AG09319 (cell line): ENCODE data around the gene RPL13A.

Experiments
- DNase-seq: peaks from one replicate; pipeline ENCODE4 v3.0.0-alpha.2; 2010; ENCODE audit warnings: low read depth; ENCODE audit errors: extremely low read depth
- CTCF ChIP-seq: IDR thresholded peaks from 2 replicates; pipeline ENCODE4 v1.5.1; 2011; ENCODE audit warnings: low read depth, mild to moderate bottlenecking, inconsistent platforms, low read length, moderate library complexity

The RPL13A gene

GRCh38 chr19:49475995-49476880 is 11.2 kb upstream of the RPL13A start:
- TF ChIP-seq CTCF = peak; percentile 64
- DNase-seq = no peak

GRCh38 chr19:49479975-49480628 is 7.3 kb upstream of the RPL13A start:
- no peak for TF ChIP-seq CTCF
- DNase-seq = no peak

- no peak for TF ChIP-seq CTCF
- DNase-seq = no peak
Measured at GRCh38 chr19:49481020-49481683, 6.3 kb upstream of the RPL13A start.

- no peak for TF ChIP-seq CTCF
- no peak for DNase-seq
Measured at GRCh38 chr19:49486232-49486631, 1.2 kb upstream of the RPL13A start.

GRCh38 chr19:49486710-49487276 is 615 bp upstream of the RPL13A start:
- TF ChIP-seq CTCF = no peak; the same call in 1 of the 2 replicates
- DNase-seq = no peak

- no peak for TF ChIP-seq CTCF
- DNase-seq = no peak
Measured at GRCh38 chr19:49488046-49488862, 846 bp downstream of the RPL13A start.
